ENCODE data around the gene FRMPD2. TPM values are rescaled to one million over a fixed set of nuclear protein-coding genes. Genes with fewer than 3 reads are reported as not detected.
"Not testable (repeated sequence)": the region's sequence is repeated elsewhere in the genome, so short reads cannot be mapped to it uniquely, and the experiment has no call there.

The FRMPD2 gene
- polyA plus RNA-seq, 1 donor: 0.63 TPM

- no peak for DNase-seq
These were observed 67.8 kb downstream of the FRMPD2 start for GRCh38 chr10:48206482-48207250.

GRCh38 chr10:48205918-48206317 is 68.6 kb downstream of the FRMPD2 start:
- no peak for DNase-seq

- no peak for DNase-seq
These were observed 74.7 kb downstream of the FRMPD2 start for GRCh38 chr10:48199580-48200377.

GRCh38 chr10:48197236-48197899 is 77.1 kb downstream of the FRMPD2 start:
- DNase-seq: no peak

- DNase-seq: no peak
These were observed 78.7 kb downstream of the FRMPD2 start for GRCh38 chr10:48195803-48196202.

- no peak for DNase-seq
These were observed 79.7 kb downstream of the FRMPD2 start for GRCh38 chr10:48194830-48195229.

GRCh38 chr10:48193556-48193955 is 80.9 kb downstream of the FRMPD2 start:
- no peak for DNase-seq

- no peak for DNase-seq
These were observed 81.5 kb downstream of the FRMPD2 start for GRCh38 chr10:48192881-48193450.

- no peak for DNase-seq
These were observed 86.6 kb downstream of the FRMPD2 start for GRCh38 chr10:48187713-48188485.

GRCh38 chr10:48187126-48187525 is 87.4 kb downstream of the FRMPD2 start:
- DNase-seq: no peak

GRCh38 chr10:48186264-48186804 is 88.2 kb downstream of the FRMPD2 start:
- not testable (repeated sequence) for DNase-seq

GRCh38 chr10:48184224-48184623 is 90.3 kb downstream of the FRMPD2 start:
- peak; percentile 31 for DNase-seq

GRCh38 chr10:48172715-48173114 is 101.8 kb downstream of the FRMPD2 start:
- DNase-seq: not testable (repeated sequence)

- DNase-seq: not testable (repeated sequence)
These were observed 113.8 kb downstream of the FRMPD2 start for GRCh38 chr10:48160670-48161069.

GRCh38 chr10:48160163-48160562 is 114.3 kb downstream of the FRMPD2 start:
- DNase-seq: not testable (repeated sequence)

GRCh38 chr10:48154211-48155140 is 120.0 kb downstream of the FRMPD2 start:
- DNase-seq: not testable (repeated sequence)

- not testable (repeated sequence) for DNase-seq
These were observed 126.9 kb downstream of the FRMPD2 start for GRCh38 chr10:48147643-48148042.

GRCh38 chr10:48143721-48144642 is 130.5 kb downstream of the FRMPD2 start:
- not testable (repeated sequence) for DNase-seq

- not testable (repeated sequence) for DNase-seq
These were observed 133.5 kb downstream of the FRMPD2 start for GRCh38 chr10:48140949-48141348.

Data from left kidney (tissue), 2 donors.